ENCODE results near the gene FBN2.

- no peak for TF ChIP-seq CTCF (conservative IDR thresholded peaks at IDR 0.05)
- no peak for TF ChIP-seq ZFX (IDR thresholded peaks at IDR 0.05)
These were observed 180.8 kb downstream of the FBN2 start for GRCh38 chr5:128357226-128357625.

All from C4-2B (cell line).